ENCODE results near the gene PGBD5.

- TF ChIP-seq POLR2AphosphoS5 (IDR thresholded peaks at IDR 0.05; ENCODE audit: low read depth, low read length) (no peak), CTCF (IDR thresholded peaks at IDR 0.05) (no peak), NRF1 (IDR thresholded peaks at IDR 0.05; ENCODE audit: low read depth, low read length) (no peak), TCF12 (IDR thresholded peaks at IDR 0.05) (no peak), REST (IDR thresholded peaks at IDR 0.05; ENCODE audit: low read depth, low read length) (no peak), EP300 (IDR thresholded peaks at IDR 0.05; ENCODE audit: borderline replicate concordance in 1 of 2, low read depth in 1 of 2, low read length in 1 of 2) (no peak), SMC3 (IDR thresholded peaks at IDR 0.05; ENCODE audit: low read depth, low read length) (no peak), YY1 (IDR thresholded peaks at IDR 0.05; ENCODE audit: low read depth) (no peak), SIN3A (IDR thresholded peaks at IDR 0.05; ENCODE audit: borderline replicate concordance, low read depth, low read length) (no peak)
Observed at GRCh38 chr1:230361941-230362340, 64.2 kb downstream of the PGBD5 start.

Data from SK-N-SH (cell line).